Endothelial cell of umbilical vein (primary cell): Measurements from ENCODE around the gene L3MBTL4. TPM values are rescaled to one million over a fixed set of nuclear protein-coding genes. Genes with fewer than 3 reads are reported as not detected.

Source experiments
- BruUV-seq: library from RNA; stranded (reverse); fragments of 400-500 nt; replicated peaks from 2 replicates; lab custom pipeline; 2021; lab: Mats Ljungman, UMichigan
- CTCF ChIA-PET: fragments of 300-600, 350-600 bp; sonication (Branson Sonifier 250); formaldehyde crosslinking; loops from one replicate; lab custom pipeline; 2021; ENCODE audit warnings: antibody characterized with exemption, inconsistent platforms; lab: Charles Lee
- POLR2A ChIA-PET: fragments of 300-600, 350-600 bp; sonication (Branson Sonifier 250); formaldehyde crosslinking; loops from one replicate; lab custom pipeline; 2021; ENCODE audit warnings: antibody characterized with exemption, inconsistent platforms; lab: Charles Lee
- DNase-seq: peaks from one replicate; pipeline ENCODE4 v3.0.0-alpha.2; 2011; ENCODE audit warnings: low read depth, low spot score
- FAIRE-seq: peaks from 2 replicates; lab custom pipeline; 2011; peaks lifted over from hg19 to GRCh38; lab: Jason Lieb, UNC
- H2AFZ ChIP-seq: 2 replicates; pipeline ENCODE4 v1.6.0; 2012; ENCODE audit warnings: low read depth, low read length, control low read depth, inconsistent platforms
- H3K27ac ChIP-seq: 2 replicates; pipeline ENCODE4 v1.5.1; 2011; ENCODE audit warnings: low read depth, mild to moderate bottlenecking, control low read depth, low read length, moderate library complexity; ENCODE audit not compliant: insufficient read depth
- H3K27me3 ChIP-seq, 2 experiments: 2 replicates each; pipeline versions ENCODE4 v1.6.0 to v1.6.1; 2011; ENCODE audit warnings: low read length in 2 of 2, mixed read lengths in 1 of 2; ENCODE audit not compliant: control insufficient read depth in 2 of 2, insufficient read depth in 2 of 2
- H3K36me3 ChIP-seq, 2 experiments: 2 replicates in 1 of 2; 3 replicates in 1 of 2; pipeline ENCODE4 v1.5.1; 2011; ENCODE audit warnings: low read length in 2 of 2, mild to moderate bottlenecking in 1 of 2, moderate library complexity in 1 of 2; ENCODE audit not compliant: control insufficient read depth in 2 of 2, insufficient read depth in 2 of 2; ENCODE audit errors: extremely low read depth in 1 of 2
- H3K4me1 ChIP-seq: 3 replicates; pipeline ENCODE4 v1.5.1; 2011; ENCODE audit warnings: mild to moderate bottlenecking, low read length; ENCODE audit not compliant: control insufficient read depth, insufficient read depth; ENCODE audit errors: extremely low read depth
- H3K4me2 ChIP-seq: 2 replicates; pipeline ENCODE4 v1.6.1; 2011; ENCODE audit warnings: low read length, control low read depth, mixed read lengths; ENCODE audit not compliant: insufficient read depth
- H3K4me3 ChIP-seq, 3 experiments: fragments of 200-600 bp in 1 of 3; sonication (generic), shearing (Covaris generic) in 1 of 3; replicated peaks in 1 of 3; 2 replicates each; pipeline ENCODE4 v1.5.1; 2011 to 2016; ENCODE audit warnings: control low read depth in 3 of 3, low read length in 3 of 3, mild to moderate bottlenecking in 2 of 3, inconsistent platforms in 1 of 3, low read depth in 1 of 3, moderate library complexity in 1 of 3; ENCODE audit not compliant: insufficient read depth in 1 of 3
- H3K79me2 ChIP-seq: 2 replicates; pipeline ENCODE4 v1.6.0; 2012; ENCODE audit warnings: low read length, inconsistent platforms; ENCODE audit not compliant: control insufficient read depth, insufficient read depth
- H3K9ac ChIP-seq: replicated peaks from 2 replicates; pipeline ENCODE3; 2011; ENCODE audit warnings: low read length, control low read depth; ENCODE audit not compliant: insufficient read depth; ENCODE audit errors: extremely low read depth
- H3K9me1 ChIP-seq: replicated peaks from 3 replicates; pipeline ENCODE4 v1.6.0; 2011; ENCODE audit warnings: mild to moderate bottlenecking, low read length; ENCODE audit not compliant: control insufficient read depth, insufficient read depth; ENCODE audit errors: extremely low read depth
- H3K9me3 ChIP-seq: replicated peaks from 2 replicates; pipeline ENCODE4 v1.5.1; 2012; ENCODE audit warnings: low read length, inconsistent platforms; ENCODE audit not compliant: control insufficient read depth, insufficient read depth
- H4K20me1 ChIP-seq: replicated peaks from 2 replicates; pipeline ENCODE3; 2011; ENCODE audit warnings: mild to moderate bottlenecking, low read length; ENCODE audit not compliant: control insufficient read depth, insufficient read depth; ENCODE audit errors: extremely low read depth
- CTCF ChIP-seq, 2 donors: IDR thresholded peaks; 1 replicate in 1 of 2; 2 replicates in 1 of 2; pipeline ENCODE4 v1.5.1; 2011; ENCODE audit warnings: low read length in 2 of 2, mild to moderate bottlenecking in 2 of 2, moderate library complexity in 2 of 2, control low read depth in 1 of 2, inconsistent platforms in 1 of 2, low read depth in 1 of 2; ENCODE audit not compliant: insufficient read depth in 1 of 2; ENCODE audit errors: extremely low read depth in 1 of 2
- EZH2 ChIP-seq: IDR thresholded peaks from 2 replicates; pipeline ENCODE4 v1.6.1; 2012; ENCODE audit warnings: borderline replicate concordance, low read depth, mild to moderate bottlenecking, moderate library complexity, low read length, inconsistent platforms; ENCODE audit not compliant: severe bottlenecking
- FOS ChIP-seq: IDR thresholded peaks from 2 replicates; pipeline ENCODE4 v1.6.1; 2011; ENCODE audit warnings: mild to moderate bottlenecking, low read length, moderate library complexity, borderline replicate concordance; ENCODE audit not compliant: insufficient read depth
- GATA2 ChIP-seq: IDR thresholded peaks from 2 replicates; pipeline ENCODE4 v1.7.0; 2011; ENCODE audit warnings: low read depth, mild to moderate bottlenecking, moderate library complexity, mixed read lengths, low read length; ENCODE audit not compliant: insufficient read length, insufficient read depth
- JUN ChIP-seq: IDR thresholded peaks from 2 replicates; pipeline ENCODE4 v1.6.1; 2011; ENCODE audit warnings: borderline replicate concordance, low read depth; ENCODE audit not compliant: insufficient read length, insufficient read depth
- MAX ChIP-seq: IDR thresholded peaks from 2 replicates; pipeline ENCODE4 v1.6.1; 2011; ENCODE audit not compliant: insufficient read depth, insufficient read length
- MYC ChIP-seq: IDR thresholded peaks from one replicate; pipeline ENCODE4 v1.6.1; 2011; ENCODE audit warnings: mild to moderate bottlenecking, low read depth, low read length
- POLR2A ChIP-seq: IDR thresholded peaks from 2 replicates; pipeline ENCODE4 v1.6.1; 2012; ENCODE audit warnings: low read depth, mild to moderate bottlenecking, control low read depth, low read length
- POLR2AphosphoS5 ChIP-seq: IDR thresholded peaks from 2 replicates; pipeline ENCODE4 v1.6.1; 2012; ENCODE audit warnings: low read depth, mild to moderate bottlenecking, control low read depth, low read length, moderate library complexity; ENCODE audit not compliant: insufficient read depth
- dilution Hi-C: fragments of 300-500 bp; cut with MboI; formaldehyde crosslinking; loops from one replicate; pipeline ENCODE4 v1.15.0; 2019; ENCODE audit warnings: low sequenced_read_pairs; ENCODE audit not compliant: extremely low pct_ligation_motif_present
- intact Hi-C: fragments of 100-400 bp; cut with micrococcal nuclease; formaldehyde crosslinking; loops from one replicate; pipeline ENCODE4 v1.10.0; 2022
- polyA plus RNA-seq, 4 experiments: library from polyadenylated mRNA; depleted of rRNA in 3 of 4; stranded (reverse) in 3 of 4; unstranded in 1 of 4; fragments of >200 nt; gene quantifications; 2 replicates each; pipeline versions ENCODE4 v1.2.1 to v1.2.3, GENCODE V29; 2011 to 2012; ENCODE audit warnings: missing spikeins in 1 of 4
- total RNA-seq: library from RNA; stranded (reverse); gene quantifications from 2 replicates; pipeline ENCODE4 v1.2.3, GENCODE V29; 2021

Gene L3MBTL4
- total and polyA plus RNA-seq, 2 donors (not counting 3 experiments of a cell fraction or from before 2014, with no cell fraction given) = 0.80 TPM; not detected in 1

- dilution Hi-C loops (no loop called here), intact Hi-C loops (loop anchor here (5.0 kb wide), 1 partner anchor 167 kb away; no protein-coding TSS in a partner anchor)
- Histone ChIP-seq H3K79me2 (no peaks in the 10 kb centered on the region), H3K4me2 (no peak overlapping the region), H3K36me3 (no peaks in the 10 kb centered on the region), H3K9me1 (no peaks in the 10 kb centered on the region), H3K27ac (no peak overlapping the region), H2AFZ (no peak overlapping the region), H3K4me1 (peaks cover 21% of the 10 kb centered on the region), H4K20me1 (no peaks in the 10 kb centered on the region), H3K9ac (no peak overlapping the region), H3K9me3 (no peaks in the 10 kb centered on the region), H3K4me3 (no peak overlapping the region), H3K27me3 (no peaks in the 10 kb centered on the region)
- no peak for FAIRE-seq
- no peak for DNase-seq
- CTCF ChIA-PET = interaction anchor here (1.2 kb wide), 1 partner anchor 8 kb away, joined by 5 read pairs; no protein-coding TSS in a partner anchor
- POLR2A ChIA-PET = no interaction called here
- BruUV-seq = no TSS peak
- TF ChIP-seq JUN (no peak), MYC (no peak), POLR2AphosphoS5 (no peak), MAX (no peak), POLR2A (no peak), FOS (no peak), EZH2 (no peak), GATA2 (no peak), CTCF (IDR thresholded peaks at IDR 0.05; ENCODE audit: extremely low read depth in 1 of 2, insufficient read depth in 1 of 2, low read depth in 1 of 2, low read length in 2 of 2) (no peak)
Measured at GRCh38 chr18:6058941-6059340, 355.8 kb downstream of the L3MBTL4 start.
